Dermis microvascular lymphatic vessel endothelial cell (primary cell): ENCODE measurements around the gene MCHR1. TPM values are rescaled to one million over a fixed set of nuclear protein-coding genes. Genes with fewer than 3 reads are reported as not detected.

Source experiments
- DNase-seq, 2 donors: peaks; one replicate each; pipeline versions ENCODE4 v3.0.0 to v3.0.0-alpha.2; 2010; ENCODE audit warnings: low read depth in 2 of 2
- total RNA-seq: library from RNA; depleted of rRNA; stranded (reverse); fragments of >200 nt; gene quantifications from 2 replicates; pipeline ENCODE4 v1.2.1, GENCODE V29; 2014

MCHR1 gene, protein sequence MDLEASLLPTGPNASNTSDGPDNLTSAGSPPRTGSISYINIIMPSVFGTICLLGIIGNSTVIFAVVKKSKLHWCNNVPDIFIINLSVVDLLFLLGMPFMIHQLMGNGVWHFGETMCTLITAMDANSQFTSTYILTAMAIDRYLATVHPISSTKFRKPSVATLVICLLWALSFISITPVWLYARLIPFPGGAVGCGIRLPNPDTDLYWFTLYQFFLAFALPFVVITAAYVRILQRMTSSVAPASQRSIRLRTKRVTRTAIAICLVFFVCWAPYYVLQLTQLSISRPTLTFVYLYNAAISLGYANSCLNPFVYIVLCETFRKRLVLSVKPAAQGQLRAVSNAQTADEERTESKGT
- 0.13 TPM in 2 replicates for total RNA-seq

DNA sequence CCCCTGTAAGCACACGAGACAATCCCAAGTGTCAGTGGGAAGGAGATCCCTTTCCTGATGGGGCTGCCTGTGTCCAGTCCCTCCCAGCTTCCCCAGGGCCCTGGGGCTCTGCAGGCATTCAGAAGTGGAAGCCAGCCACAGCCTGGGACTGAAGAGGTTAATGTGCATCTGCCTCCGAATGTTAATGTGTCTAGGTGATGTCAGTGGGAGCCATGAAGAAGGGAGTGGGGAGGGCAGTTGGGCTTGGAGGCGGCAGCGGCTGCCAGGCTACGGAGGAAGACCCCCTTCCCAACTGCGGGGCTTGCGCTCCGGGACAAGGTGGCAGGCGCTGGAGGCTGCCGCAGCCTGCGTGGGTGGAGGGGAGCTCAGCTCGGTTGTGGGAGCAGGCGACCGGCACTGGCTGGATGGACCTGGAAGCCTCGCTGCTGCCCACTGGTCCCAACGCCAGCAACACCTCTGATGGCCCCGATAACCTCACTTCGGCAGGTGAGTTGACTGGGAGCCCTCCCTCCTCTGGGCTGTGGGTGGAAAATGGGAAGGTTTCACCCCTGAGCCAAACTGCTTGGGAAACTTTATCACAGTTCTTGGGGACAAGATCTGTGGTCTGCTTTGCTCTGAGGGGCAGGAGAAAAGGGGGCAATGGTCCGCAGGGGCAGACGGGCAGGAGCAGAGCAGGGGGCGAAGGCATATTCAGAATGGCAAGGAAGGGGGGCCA, at the start of gene MCHR1:
TSS of gene MCHR1 (plus strand) at position 236 of the 715 bp plus-strand sequence. CDS start at position 405, 169 bp downstream.
- no peak for DNase-seq

DNA sequence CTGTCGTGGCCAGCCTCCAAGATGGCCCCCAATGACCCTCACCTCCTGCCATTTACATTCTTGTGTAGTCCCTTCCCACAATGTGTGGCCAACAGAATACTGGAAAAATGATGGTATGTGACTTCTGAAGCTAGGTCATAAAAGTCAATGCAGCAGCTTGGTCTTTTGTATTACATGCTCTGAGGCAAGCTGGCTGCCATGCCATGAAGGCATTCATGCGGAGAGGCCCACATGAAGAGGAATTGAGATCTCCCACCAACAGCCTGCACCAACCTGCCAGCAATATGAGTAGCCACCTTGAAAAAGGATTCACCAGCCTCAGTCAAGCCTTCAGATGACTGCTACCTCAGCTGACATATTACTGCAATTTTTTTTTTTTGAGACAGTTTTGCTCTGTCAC, 47.4 kb upstream of the MCHR1 start:
- DNase-seq = no peak

DNA sequence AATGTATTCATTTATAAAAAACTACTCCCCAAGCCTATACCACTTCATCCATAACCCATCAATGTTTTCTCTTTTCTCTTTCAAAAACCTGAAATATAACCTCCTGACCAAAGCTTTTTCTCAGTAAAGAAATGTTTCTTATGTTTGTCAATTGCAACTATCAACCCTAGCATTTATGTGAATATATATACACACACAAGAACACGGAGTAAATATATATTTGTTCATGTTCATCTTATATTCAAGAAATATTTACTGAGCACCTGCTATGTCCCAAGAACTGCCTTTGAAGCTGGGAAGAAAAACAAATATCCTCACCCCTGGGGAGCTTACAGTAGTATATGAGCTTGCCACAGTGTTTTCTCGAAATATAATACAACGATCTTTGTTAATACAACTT, 46.2 kb upstream of the MCHR1 start:
- no peak for DNase-seq

DNA sequence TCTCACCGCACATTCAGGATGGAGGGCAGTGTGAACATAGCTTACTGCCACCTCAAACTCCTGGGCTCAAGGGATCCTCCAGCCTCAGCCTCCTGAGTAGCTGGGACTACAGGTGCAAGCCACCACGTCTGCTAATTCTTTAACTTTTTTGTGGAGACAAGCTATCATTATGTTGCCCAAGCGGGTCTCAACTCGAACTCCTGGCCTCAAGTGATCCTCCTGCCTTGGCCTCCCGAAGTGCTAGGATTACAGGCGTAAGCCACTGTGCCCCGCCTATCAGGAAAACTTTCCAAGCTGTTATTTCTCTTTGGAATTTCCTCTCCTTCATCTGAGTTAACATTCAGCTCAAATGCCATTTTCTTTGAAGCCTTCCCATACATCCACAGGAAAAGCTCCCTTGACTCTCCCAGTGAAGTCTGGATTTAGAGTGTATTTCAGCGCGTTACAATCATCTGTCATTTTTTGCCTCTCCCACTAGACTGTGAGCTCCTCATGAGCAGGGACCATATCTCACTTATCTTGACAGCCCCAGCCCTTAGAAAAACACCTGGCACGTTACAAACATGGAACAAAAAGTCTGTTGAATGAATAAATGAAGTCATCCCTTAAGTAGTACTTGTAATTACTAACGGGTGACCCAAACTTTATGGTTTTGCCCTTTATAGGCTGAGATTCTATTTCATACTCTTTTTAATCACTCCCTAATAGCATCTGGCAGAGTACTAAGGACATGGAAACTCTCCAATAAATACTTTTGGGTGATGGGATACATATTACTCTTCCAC, 45.0 kb upstream of the MCHR1 start:
- DNase-seq = no peak

DNA sequence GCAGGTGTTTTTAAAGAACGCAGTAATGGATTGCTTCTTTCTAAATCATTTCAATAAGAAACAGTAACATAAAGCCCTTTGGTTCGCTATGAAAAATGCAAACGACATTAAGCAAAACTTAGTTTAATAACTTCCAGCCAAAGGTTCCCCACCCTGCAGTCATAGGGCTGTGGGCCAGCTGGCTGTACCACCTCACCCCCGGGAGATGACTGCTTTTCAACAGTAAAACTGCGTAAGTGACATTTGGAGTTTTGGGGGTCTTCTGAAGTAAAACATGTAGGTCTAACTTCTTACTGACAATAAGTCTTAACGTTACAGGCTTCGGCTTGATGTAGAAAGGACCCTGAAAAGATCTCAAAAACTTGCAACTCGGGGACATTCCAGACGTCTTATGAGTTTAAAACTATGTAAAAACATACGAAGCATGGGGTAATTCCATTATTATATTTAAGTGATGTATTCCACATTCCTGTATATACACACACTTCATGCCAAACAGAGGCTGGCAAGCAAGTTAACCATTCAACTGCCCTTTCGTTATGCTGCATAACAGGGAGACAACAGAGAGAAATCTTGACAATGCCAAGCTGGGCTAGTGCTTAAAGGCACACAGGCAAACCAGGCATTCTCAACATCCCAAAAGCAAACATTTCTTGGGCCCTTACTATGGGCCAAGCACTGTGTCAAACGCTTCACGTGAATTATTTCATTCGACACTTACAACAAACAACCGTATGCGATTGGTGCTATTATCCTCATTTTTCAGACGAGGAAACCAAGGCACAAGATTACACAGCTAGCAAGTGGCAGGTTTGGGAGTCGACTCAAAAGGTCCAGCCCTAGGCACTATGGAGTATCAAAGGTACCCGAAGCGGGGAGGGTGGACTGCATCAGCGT, 44.0 kb upstream of the MCHR1 start:
- DNase-seq = no peak

DNA sequence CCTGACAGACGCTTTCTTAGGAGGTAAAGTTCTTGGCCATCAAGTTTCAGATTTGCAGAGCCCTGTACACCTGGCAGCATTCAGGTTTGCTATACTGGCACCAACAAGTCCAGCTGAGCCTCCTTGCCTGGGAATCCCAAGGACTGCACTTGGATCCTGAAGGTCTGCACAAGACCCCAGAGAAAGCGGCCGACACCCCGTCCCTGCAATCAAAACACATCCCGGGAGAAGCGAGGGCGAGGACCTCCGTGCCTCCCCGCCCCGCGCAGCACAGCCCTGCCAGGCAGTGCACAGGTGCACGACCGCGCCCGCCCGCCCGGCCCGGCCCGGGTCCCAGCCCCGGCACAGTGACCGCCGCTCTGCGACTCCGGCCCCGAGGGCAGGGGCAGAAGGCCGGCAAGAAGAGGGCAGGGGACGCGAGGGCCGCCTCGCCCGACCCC, 43.3 kb upstream of the MCHR1 start:
- peak in 1 of 2 donors; percentile 10 for DNase-seq

DNA sequence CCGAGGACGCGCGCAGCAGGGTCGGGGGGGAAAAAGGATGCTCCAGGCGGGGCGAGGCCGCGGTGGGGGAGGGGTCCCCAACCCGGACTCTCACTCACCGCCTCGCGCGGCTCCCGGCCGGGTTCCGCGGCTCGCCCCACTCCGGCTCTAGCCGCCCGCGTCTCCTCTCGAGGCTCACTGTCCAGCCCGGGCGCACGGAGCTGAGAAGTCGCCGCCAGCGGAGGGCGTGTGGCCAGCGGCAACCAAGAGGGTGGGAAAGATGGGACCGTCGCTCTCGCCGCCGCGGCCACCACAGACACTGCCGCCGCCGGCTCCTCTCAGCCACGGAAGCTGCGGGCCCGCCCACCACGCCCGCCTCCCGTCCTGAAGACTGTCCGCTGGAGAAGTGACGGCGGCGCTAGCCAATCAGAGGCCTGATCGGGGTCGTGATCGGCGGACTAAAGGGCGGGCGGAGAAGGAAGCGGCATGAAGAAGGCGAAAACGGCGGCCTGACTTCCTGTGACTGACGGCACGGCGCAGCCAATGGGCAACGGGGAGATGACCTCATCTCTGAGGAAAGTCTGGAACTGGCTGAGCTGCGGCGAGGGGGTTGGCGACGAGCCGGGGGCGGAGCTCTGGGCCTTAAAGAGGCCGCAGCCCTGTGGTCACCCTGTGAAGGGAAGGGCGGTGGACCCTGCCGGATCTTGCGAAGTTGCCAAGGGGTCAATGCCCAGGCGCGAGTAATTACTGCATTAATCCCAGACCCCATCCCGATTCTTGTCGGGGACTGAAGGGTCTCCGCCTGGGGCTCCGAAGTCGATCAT, 42.7 kb upstream of the MCHR1 start, which contains the start of gene MRTFA:
TSS of gene MRTFA (minus strand) at position 340 of the 803 bp plus-strand sequence.
- peak; percentile 98 to 100 for DNase-seq

DNA sequence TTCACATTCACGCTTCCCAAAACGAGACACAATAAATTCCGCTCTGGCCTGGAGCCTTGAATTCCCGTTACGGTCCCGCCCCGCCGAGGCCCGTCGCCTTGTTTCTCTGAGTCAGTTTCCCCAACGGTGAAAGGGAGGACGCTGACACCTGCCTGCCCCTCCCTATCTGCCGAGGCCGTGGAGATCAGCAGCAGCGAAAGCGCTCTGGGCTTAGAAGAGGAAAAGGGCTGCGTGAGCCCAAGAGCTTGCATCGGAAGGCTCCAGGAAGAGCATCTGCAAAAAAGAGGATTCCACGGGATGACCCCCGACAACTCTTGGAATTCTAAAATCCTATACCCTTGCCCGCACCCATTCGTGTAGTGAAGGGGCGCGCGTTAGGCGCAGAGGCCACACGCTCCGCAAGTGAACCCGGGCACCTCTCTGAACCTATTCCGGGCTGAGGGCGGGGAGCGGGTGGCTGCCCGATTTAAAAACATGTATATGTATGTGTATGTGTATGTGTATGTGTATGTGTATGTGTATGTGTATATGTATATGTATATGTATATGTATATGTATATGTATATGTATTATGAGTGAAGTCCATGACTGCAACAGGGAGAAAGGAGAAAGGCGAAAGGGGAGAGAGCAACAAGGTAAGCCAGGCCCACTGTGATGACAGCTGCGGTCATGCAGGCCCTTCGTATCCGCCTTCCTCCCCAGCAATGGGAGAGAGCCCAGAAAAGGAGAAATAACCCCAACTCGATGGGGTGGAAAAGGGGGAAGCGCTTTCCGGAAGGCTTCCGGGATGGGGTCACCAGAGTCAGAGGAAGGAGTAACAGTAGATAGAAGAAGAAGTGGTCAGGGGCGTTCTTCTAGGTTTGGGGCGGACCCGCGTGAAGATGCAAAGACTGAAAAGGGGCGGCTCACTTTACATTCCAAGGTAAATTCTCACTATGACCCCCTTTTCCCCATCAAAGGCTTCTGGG, 41.8 kb upstream of the MCHR1 start:
- no peak for DNase-seq

DNA sequence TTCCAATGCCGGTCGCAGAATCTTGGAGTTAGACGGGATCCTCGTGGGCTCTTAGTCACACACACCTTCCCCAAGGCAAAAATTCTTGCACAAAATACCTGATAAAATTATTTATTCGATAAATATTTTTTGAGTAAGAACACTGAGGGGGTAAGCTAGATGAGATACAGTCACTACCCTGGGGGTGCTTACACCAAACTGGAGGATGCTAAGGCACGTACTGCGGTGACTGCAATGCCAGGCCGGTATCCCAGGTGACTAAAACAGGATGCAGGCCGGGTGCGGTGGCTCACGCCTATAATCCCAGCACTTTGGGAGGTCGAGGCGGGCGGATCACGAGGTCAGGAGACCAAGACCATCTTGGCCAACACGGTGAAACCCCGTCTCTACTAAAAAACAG, 41.0 kb upstream of the MCHR1 start:
- no peak for DNase-seq

DNA sequence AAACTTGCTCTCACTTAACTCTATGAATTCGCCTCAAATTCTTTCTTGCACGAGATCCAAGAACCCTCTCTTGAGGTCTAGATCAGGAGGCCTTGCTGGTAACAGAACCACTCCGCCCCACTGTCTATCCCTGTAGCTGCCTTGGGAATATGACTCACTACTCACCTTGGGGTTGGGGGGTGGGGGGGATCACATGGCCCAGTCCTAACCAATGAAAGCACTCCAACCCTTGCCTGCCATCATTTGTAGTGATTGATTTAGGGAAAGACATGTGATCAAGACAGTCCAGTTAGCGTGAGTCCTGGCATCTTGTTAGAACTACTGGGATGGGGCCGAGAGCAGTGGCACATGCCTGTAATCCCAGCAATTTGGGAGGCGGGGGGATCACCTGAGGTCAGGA, 38.0 kb upstream of the MCHR1 start:
- DNase-seq = no peak

DNA sequence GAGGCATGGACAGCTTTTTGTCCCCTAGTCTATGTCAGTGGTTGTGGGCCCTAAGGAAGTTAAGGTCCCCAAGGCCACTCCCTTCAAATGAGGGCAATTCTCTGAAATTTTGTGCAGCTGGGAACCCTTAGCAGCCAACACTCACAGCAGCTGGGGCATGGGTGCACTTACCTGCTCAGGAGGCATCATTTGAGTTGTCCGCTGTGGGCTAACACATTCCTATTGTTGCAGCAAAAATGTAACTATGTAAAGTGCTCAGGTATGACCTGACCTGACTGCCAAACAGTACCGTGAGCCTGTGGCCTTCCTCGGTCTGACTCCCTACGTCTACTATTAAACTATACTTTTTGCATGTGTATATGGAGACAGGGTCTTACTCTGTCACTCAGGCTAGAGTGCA, 37.0 kb upstream of the MCHR1 start:
- DNase-seq = no peak

DNA sequence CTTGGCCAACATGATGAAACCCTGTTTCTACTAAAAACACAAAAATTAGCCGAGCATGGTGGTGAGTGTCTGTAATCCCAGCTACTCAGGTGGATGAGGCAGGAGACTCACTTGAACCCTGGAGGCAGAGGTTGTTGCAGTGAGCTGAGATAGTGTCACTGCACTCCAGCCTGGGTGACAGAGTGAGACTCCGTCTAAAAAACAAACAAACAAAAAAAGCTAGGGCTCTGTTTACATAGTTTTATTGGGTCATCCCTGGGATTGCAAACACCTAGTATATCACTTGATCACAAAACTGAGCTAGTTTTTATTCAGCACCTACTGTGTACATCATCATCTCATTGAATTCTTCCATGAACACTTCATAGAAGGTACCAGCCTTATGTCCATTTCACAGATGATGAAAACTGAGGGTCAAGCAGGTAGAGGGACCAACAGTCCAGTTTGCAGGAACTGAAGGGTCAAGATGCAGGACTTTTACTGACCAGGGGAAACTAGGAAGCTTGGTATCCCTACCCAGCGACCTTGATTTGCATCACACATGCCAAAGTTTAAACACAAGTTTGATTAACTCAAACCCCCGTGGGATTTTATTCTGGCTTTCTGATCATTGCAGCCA, 33.6 kb upstream of the MCHR1 start:
- DNase-seq = no peak

DNA sequence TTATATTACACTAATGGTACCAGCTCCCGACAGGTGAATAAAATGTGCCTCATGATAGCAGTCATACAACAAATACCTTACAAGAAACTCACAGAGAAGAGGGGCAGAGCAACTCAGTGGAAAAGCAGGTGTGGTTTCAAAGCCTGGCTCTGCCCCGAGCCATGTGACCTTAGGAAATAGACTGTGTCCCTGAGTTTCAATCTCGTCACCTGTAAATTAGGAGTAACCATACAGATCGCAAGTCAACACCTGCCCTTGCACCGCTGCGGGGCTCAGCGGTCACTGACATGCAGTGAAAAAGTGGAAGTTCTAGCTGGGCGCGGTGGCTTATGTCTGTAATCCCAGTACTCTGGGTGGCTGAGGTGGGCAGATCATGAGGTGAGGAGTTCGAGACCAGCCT, 30.9 kb upstream of the MCHR1 start:
- DNase-seq = no peak

DNA sequence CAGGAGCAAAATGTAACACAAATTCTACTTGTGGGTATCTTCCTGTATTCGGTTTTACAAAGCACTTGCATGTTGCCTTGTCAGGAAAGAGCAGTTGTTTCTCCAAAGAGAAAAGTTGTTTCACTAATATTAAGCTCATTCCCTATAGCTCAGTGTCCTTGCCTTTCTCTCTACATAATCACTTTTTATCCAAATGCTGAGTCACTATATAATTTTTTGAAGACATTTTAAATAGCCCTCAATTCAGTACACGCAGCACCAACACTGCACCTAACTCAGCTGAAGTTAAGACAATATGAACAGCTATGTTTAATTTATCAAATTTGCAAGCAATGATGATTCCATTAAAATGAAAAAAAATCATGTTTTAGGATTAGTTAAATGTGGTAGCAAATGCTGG, 28.2 kb upstream of the MCHR1 start:
- DNase-seq = no peak

DNA sequence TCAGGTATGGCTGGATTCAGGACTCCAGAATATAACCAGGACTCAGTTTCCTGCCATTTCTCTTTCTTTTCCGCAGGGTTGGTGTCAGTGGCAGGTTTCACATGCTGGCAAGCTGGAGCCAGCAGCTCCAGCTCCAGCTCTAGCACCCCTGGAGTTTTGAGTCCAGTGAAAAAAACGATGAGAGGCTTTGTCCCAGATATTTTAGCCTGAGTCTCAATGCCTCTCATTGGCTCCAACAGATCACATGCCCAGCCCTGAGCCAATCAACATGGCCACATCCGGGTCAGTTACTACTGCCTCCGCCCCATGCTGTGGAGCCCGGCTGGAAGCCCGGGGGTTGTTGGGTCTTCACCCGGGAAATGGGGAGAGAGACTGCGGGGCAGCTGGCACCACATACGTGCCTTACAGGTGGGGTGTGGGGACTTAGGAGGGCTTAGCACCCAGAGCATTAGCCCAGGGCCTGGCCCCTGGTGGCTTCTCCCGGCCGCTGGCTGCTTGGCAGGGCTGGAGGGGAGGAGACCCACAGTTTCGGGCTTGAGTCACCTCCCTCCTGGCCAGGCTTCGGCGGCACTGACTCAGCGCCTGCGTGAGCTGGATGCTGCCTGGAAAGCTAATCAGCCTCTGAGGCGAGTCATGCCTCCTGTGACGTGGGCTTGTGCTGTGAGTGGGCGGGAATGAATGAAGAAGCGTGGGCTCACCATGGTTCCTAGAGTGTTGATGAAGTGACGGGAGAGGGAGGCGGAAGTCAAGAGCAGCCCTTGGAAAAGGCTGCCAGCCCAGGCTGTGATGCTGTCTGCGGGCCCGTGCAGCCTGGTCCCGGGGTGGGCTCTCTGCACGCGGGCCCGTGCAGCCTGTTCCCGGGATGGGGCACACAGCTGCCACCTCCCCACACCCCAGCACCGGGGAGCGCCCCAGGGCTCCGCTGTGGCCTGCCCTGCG, 27.5 kb upstream of the MCHR1 start:
- DNase-seq = peak; percentile 93 to 98

DNA sequence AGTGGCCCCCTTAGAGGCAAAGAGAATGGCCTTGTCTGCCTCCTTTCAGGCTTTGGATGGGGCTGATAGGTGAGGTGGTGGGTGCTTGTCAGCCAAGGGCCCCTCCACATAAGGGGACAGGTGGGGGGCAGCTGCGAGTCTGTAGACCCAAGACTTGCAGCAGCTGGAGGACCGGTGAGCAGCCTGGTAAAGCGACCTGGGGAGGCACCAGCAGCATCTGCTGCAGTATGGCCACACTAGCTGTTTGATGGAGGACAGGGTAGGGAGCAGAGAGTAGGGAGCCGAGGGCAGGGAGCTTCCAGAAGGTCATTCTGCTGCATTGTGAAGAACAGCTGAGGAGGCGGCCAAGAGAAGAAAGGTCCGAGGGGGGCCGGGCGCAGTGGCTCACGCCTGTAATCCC, 25.9 kb upstream of the MCHR1 start:
- no peak for DNase-seq

DNA sequence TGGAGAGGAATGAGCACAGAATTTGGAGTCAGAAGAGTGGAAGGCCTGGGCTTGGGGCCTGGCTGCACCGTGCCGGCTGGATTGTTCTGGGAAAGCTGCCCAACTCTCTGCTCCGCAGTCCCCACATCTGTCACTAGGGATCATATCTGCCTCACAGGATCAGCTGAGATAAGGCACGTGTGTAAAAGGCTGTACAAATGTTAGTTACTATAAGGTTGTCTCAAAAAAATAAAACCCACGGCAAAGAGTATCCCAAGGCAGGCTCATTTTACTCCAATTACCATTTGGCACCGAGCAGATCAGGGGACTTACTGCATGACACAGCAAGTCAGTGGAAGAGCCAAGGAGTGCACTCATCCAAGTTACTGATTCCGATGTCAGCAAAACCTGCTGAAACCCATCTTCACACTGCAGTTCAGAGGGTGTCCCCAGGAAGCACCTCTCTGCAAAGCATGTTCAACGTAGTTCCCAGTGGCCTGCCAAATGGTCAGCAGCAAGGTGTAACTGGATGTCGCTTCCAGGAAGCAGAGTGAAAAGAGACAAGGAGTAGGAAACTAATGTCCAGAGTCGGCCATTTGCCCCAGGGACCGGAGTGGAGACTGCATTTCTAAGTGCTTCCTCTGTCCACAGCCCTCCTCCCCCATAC, 24.6 kb upstream of the MCHR1 start:
- peak; percentile 61 to 66 for DNase-seq
